ENCODE results near the gene USP30. TPM values are rescaled to one million over a fixed set of nuclear protein-coding genes. Genes with fewer than 3 reads are reported as not detected.

USP30 gene
- total RNA-seq, 1 experiment from 2014 or later = 4.0 TPM

DNA sequence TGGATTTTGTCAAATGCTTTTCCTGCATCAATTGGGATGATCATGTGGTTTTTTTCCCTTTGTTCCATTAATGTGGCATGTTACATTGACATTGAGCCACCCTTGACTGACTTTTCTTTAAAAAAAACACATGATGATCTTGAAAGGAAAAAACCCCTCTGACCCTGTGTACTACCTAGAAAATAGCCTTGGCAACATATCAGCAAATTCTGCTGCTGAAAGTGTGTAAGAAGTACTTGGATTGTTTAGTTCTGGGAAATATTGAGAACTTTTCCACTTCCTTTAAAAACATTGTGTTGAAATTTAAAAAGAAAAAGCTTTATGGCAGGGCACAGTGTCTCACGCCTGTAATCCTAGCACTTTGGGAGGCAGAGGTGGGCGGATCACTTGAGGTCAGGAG is 84.7 kb downstream of the USP30 start:
- TF ChIP-seq, protein P1, sequence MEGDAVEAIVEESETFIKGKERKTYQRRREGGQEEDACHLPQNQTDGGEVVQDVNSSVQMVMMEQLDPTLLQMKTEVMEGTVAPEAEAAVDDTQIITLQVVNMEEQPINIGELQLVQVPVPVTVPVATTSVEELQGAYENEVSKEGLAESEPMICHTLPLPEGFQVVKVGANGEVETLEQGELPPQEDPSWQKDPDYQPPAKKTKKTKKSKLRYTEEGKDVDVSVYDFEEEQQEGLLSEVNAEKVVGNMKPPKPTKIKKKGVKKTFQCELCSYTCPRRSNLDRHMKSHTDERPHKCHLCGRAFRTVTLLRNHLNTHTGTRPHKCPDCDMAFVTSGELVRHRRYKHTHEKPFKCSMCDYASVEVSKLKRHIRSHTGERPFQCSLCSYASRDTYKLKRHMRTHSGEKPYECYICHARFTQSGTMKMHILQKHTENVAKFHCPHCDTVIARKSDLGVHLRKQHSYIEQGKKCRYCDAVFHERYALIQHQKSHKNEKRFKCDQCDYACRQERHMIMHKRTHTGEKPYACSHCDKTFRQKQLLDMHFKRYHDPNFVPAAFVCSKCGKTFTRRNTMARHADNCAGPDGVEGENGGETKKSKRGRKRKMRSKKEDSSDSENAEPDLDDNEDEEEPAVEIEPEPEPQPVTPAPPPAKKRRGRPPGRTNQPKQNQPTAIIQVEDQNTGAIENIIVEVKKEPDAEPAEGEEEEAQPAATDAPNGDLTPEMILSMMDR (IDR thresholded peaks at IDR 0.05; ENCODE audit: unreplicated experiment) = no peak
- no peak for DNase-seq (ENCODE audit: unreplicated experiment)
- H3K36me3 Mint-ChIP-seq (ENCODE audit: insufficient read depth, unreplicated experiment) = no peaks in the 10 kb centered on the region
- no peak overlapping the region for H3K4me3 Mint-ChIP-seq (ENCODE audit: unreplicated experiment)
- ChIA-PET CTCF (interaction anchor here (0.6 to 2.1 kb wide), 4 partner anchors 25 to 129 kb away, joined by 3 to 12 read pairs (median 4); no protein-coding TSS in a partner anchor), POLR2A (no interaction called here)
- H3K4me1 Mint-ChIP-seq (ENCODE audit: insufficient read depth, unreplicated experiment) = peaks cover 11% of the 10 kb centered on the region
- intact Hi-C loops (cut with micrococcal nuclease) = loop anchor here (10.0 kb wide), 1 partner anchor 58 kb away; no protein-coding TSS in a partner anchor
- no peak overlapping the region for H3K27ac Mint-ChIP-seq (ENCODE audit: low read depth, unreplicated experiment)
- BruUV-seq (replicated peaks) = no TSS peak
- peaks cover 7% of the 10 kb centered on the region for H3K9me3 Mint-ChIP-seq (ENCODE audit: unreplicated experiment)
- peaks cover 13% of the 10 kb centered on the region for H3K27me3 Mint-ChIP-seq (ENCODE audit: insufficient read depth, unreplicated experiment)

Other genes starting within 250 kb of the USP30 start
- gene SSH1, start 195.0 kb upstream of the USP30 start, total RNA-seq (2022) = 33.4 and 41.4 TPM in 2 replicates
- gene DAO, start 172.5 kb upstream of the USP30 start, total RNA-seq (2022) = not detected in 2 replicates
- not detected in 2 replicates for gene SVOP, start 31.5 kb upstream of the USP30 start, total RNA-seq (2022)
- gene ALKBH2, start 40.9 kb downstream of the USP30 start, total RNA-seq (2022) = 38.9 and 48.9 TPM in 2 replicates
- gene UNG, start 45.0 kb downstream of the USP30 start, total RNA-seq (2022) = 10.7 and 13.8 TPM in 2 replicates
- 1.0 and 1.3 TPM in 2 replicates for gene ACACB, start 64.0 kb downstream of the USP30 start, total RNA-seq (2022)